GM03348 (cell line): ENCODE data around the gene EGR1.
"Not testable (repeated sequence)": the region's sequence is repeated elsewhere in the genome, so short reads cannot be mapped to it uniquely, and the experiment has no call there.

Experiments used
- DNase-seq: peaks from one replicate; pipeline ENCODE4 v3.0.0; 2012; ENCODE audit warnings: low spot score

The EGR1 gene

GRCh38 chr5:138469540-138470321, 4.5 kb downstream of the EGR1 start:
- peak; percentile 47 for DNase-seq

DNA sequence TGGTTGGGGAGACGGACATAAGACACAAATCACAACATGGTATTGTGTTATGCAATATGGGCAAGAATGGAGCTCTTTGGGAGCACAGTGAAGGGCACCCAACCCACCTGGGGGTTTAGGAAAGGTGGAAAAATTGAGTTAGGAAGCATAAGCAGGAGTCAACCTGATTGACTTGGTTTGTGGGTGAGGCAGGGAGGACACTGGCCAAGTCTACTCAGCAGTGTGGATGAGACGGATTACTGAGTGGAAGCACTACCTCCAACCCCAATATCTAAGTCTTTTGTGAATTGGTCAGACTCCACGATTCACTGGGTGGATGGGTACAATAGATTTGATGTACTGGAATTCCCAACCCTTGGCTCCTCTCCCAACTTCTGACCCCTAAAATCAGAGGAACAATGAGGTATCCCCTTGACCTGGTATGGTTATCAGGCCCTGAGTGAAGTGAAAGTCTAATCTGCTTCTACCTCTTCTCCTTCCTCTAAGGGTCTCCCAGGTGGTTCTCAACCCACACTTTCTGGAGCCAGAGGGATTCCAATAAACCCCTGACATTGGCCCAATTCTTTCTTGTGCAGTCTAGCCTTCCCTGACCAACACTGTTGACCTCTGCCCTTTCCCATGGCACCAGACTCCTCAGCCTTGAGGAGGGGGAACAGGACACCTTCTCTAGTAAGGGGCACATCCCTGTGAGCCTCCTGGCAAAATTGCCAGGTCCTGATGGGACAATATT, 5.2 kb downstream of the EGR1 start:
- DNase-seq = no peak

DNA sequence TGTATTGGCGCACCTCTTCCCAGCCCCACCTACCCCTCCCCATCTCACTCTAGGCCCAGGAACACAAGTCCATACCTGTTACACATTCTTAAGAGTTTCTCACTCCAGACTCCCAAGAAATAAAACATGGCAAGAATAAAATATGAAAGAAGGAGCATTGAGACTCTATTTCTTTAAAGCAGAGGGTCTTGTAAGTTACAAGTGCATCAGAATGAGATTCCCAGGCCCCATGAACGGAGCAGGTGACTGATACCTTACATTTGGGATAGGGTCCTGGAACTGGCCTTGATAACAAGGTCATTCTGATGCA, 5.7 kb downstream of the EGR1 start:
- no peak for DNase-seq

DNA sequence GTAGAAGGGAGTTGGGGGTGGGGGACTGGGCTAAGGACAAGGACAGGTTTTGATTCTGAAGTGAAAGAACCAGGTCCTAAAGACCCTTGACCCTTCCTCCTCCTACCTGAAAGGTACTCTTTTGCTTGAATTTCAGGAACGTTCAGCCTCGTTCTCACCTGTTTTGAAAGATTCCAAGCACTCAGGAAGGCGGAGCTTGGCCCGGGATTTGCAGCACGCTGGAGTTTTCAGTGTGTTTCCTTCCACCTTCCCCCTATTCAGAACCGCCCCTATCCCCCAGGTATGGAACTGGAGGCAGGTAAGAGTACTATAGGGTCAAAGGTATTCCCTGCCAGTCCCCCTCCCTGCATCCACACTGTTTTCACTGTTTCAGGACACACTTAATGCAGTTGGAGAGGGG, 7.1 kb downstream of the EGR1 start:
- DNase-seq = no peak

DNA sequence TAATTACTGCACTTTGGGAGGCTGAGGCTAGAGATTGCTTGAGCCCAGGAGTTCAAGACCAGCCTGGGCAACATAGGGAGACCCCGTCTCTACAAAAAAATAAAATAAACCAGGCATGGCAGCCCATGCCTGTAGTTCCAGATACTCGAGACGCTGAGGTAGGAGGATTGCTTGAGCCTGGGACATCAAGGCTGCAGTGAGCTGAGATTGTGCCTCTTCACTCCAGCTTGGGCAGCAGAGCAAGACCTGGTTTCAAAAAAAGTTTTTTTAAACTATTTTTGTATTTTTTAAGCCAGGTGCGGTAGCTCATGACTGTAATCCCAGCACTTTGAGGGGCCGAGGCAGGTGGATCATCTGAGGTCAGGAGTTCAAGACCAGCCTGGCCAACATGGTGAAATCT, 7.9 kb downstream of the EGR1 start:
- not testable (repeated sequence) for DNase-seq

DNA sequence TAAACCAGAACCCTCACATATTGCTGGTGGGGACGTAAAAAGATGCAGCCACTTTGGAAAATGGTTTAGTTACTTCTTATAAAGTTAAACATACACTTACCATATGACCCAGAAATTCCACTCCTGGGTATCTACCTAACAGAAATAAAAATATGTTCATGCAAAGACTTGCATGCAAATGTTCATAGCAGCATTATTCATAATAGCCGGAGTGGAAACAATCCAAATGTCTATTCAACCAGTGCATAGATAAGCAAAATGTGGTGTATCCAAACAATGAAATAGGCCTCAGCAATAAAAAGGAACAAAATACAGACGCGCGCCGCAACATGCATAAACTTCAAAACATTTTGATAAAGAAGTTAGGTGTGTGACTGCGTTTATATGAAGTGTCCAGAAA, 11.6 kb downstream of the EGR1 start:
- DNase-seq = no peak

DNA sequence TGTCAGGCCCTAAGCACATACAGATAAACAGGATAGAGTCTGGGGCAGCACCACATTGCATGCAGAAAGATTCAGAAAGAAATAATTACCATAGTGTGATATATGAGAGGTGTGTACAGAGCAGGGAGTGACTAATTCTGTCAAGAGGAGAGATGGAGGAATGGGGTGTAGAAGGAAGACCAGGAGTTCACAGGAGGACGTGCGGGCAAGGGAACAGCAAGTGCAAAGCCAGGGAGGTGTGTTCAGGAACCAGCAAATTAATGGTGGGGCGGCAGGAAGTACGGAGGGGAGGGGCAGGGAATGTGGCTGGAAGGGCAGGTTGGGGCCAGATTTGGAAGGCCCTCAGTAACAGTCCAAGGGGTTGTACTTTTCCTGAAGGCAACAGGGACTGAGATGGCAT, 17.4 kb downstream of the EGR1 start:
- DNase-seq = no peak

- peak; percentile 56 for DNase-seq
Observed at GRCh38 chr5:138488481-138488945, 23.2 kb downstream of the EGR1 start.

GRCh38 chr5:138489683-138490061, 24.4 kb downstream of the EGR1 start:
- DNase-seq = no peak

DNA sequence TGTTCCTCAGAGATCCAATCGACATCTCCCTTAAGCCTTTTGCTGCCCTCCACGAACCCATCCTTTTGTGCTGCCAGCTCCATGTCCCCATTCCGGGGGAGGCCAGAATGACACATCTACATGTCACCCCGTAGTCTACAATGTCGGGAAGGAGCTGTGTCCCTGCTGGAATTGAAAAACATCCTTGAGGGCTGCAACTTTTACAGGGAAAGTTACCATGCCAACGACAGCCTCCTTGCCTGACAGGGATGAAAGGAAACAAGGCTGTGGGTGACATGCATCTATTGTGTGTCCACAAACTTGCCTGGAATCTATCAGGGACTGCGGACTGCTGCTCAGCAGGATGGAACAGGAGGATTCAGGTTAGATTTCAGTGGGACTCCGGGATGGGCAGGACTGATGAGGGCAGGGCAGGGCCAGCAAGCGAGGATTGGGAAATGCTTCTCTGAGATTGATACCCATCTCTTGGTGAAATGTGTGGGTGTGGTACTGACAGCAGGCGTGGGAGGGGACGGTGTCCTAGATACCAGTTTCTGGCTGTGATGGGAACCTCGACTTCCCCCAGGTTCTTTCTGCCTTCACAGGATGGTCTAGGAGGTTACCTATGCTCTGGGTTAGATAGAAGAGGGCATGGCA, 25.5 kb downstream of the EGR1 start:
- no peak for DNase-seq

DNA sequence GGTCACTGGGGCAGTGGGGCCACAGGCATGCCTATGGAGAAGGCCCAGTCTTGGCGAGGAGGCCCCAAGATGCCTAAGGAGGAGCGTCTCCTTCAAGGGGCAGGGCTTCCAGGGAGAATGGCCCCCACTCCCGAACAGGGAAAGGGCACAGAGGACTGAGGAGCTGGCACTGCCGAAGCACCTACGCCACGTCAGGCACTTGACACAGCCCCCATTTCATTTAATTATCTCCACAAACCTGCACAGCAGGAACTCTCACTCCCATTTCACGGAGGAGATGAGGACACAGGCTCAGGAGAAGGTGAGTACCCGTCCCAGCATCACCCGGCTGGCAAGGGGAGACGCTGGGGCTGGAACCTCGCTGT, 26.0 kb downstream of the EGR1 start:
- DNase-seq = no peak

GRCh38 chr5:138491669-138492559, 26.6 kb downstream of the EGR1 start:
- peak; percentile 98 for DNase-seq

DNA sequence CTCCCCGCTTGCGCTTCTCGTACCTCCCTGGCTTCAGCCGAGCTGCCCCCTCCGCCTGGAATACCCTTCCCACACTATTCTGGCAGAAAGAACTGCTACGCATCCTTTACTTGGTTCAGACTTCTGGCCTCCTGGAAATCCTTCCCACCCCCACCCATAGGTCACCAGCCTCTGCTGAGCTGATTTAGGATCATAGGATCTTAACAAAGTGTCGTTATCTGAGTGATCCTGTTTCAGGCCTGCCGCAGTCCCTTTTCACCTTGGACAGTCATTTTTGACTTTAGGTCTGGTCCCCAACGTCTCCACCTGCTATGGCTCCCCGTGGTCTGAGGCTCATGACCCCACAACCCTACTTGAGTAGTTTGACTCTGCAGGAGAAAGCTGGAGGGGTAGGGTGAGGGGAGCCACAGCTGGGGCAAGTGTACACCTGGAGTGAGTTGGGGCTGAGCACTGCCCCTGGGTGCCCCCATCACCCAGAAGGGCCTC, 27.3 kb downstream of the EGR1 start:
- DNase-seq = no peak

DNA sequence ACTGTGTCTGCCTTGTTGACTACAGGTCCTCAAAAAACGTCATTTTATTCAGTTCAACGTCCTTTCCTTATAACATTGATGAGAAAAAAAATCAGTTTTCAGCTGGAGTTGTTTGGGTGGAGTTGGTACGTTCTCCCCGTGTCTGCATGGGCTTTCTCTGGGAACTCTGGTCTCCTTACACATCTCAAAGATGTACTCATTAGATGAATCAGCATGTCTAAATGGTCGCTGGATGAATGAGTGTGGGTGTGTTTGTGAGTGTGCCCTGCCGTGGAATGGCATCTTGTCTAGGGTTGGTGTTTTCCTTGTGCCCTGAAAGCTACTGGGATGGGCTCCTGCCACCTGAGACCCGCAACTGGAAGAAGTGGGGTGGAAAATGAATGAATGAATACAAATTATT, 30.1 kb downstream of the EGR1 start:
- no peak for DNase-seq

DNA sequence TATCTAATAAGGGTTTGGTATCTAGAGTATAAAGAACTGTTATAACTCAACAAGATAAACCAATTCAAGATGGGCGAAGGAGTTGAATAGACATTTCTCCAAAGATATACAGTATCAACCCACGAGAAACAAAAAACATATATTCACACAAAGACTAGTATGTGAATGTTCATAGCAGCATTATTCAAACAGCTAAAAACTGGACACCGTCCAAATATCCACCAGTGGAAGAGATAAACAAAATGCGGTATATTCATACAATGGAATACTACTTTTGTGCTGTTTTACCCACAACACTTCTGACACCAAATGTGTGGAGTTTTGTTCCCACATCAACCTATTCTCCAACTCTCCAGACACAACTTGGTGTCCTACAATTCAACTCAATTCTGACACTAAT, 33.1 kb downstream of the EGR1 start:
- DNase-seq = no peak

DNA sequence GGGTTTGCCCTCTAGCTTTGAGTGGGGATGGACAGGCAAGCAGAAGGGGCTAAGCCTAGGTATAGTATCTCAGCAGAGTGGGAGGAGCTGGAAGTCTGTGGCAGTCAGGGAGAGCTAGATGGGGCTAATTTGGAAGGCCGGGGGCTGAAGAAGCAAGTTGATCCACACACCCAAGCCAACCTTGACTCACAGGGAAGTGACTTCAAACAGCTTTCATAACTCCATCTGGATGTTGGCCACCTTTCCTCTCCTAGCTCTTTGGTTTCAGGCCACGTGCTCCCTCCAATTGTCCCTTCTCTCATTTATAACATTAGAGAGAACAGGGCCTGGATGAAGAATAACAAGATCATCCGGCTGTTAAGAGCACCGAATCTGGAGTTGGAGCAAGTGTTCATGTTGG, 36.8 kb downstream of the EGR1 start:
- DNase-seq = peak; percentile 28

DNA sequence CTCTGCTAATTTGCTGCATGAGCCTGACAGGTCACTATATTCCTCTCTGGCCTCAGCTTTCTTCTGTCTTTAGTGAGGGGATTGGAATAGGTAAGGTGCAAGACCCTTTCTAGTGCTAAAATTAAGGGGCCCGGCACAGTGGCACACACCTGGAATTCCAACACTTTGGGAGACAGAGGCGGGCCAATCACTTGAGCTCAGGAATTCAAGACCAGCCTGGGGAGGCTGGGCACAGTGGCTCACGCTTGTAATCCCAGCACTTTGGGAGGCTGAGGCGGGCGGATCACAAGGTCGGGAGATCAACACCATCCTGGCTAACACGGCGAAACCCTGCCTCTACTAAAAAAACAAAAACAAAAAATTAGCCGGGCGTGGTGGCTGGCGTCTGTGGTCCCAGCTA, 37.2 kb downstream of the EGR1 start:
- no peak for DNase-seq

DNA sequence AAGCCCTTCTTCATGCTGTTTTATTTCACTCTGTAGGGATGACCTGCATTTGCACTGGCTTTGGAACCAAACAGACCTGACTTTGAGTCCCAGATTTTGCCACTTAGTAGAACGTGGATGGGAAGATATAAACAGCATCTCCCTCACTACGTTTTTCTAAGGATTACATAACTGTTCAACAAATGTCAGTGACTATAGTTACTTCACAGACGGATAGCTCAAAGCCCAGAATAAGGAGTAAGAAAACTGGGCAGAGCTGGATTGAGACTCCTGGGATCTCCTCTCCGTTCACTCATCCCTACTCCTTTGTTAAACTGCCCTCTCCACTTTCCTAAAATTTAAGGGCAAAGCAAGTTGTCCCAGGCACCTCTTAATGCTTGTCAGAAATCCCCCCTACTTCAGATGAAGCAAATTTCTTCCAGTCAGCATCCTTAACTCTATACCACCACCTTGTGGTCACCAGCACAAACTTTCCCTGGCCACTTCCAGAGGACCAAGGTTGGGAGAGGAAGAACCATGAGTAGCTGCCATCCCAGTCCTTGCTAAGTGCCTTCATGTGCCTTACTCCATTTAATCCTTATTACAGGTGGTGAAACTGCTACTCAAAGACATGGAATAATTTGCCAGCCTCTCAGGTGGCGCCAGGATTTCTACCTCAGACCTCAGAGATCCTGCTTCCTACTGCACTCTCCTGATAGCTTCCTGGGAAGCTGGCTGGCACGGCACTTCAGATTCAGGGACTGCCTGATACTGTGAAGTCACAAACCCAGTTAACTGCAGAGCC, 38.4 kb downstream of the EGR1 start:
- peak; percentile 78 for DNase-seq

GRCh38 chr5:138504799-138505198, 39.5 kb downstream of the EGR1 start:
- peak; percentile 26 for DNase-seq

DNA sequence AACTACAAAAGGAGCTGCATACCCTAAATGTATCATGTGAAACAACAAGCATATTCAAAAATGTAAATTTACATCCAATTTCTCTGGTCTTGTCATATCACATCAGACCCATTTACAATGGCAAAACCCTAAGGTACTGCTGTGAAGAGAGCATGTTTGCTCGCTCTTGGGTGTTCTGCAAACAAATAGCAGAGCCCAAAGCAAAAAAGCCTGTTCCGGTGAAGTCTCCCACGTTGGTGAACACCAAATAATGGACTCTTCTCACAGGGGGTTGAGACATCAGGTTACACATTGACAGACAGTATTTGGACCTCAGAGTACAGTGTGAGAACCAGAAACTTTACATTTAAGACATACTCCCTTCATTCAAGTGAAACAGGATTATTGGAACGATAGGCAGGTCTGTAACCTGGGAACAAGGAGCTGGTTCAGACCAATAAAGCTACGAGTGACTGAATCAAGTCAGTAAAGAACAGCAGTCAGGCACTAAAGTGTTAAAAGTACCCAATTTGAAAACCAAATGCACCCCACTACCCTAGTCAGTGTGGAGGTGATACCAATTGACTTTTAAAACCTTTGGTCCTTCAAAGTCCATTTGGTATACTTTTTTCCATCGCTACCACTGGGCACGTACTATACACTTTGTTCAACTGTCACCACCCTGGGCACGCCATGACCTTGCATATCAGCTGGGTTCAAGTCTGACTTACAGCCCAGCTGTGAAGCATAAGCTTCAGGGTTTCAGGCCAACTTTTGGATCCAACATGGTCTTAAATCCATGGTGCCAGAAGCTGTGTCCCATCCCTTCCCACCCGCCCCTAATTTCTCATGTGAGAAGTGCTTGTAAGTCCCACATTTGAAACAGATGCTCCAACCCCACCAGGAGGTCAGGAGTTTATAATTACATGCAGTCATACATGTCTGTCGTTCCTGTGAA, 41.4 kb downstream of the EGR1 start:
- DNase-seq = no peak
